Urothelium cell line (cell line): ENCODE results near the gene NPRL2.

ENCODE experiments used
- DNase-seq: peaks from one replicate; pipeline ENCODE4 v3.0.0; 2011; ENCODE audit warnings: low spot score, mixed read lengths
- FAIRE-seq: peaks from 2 replicates; lab custom pipeline; 2011; peaks lifted over from hg19 to GRCh38; lab: Jason Lieb, UNC

NPRL2 gene

DNA sequence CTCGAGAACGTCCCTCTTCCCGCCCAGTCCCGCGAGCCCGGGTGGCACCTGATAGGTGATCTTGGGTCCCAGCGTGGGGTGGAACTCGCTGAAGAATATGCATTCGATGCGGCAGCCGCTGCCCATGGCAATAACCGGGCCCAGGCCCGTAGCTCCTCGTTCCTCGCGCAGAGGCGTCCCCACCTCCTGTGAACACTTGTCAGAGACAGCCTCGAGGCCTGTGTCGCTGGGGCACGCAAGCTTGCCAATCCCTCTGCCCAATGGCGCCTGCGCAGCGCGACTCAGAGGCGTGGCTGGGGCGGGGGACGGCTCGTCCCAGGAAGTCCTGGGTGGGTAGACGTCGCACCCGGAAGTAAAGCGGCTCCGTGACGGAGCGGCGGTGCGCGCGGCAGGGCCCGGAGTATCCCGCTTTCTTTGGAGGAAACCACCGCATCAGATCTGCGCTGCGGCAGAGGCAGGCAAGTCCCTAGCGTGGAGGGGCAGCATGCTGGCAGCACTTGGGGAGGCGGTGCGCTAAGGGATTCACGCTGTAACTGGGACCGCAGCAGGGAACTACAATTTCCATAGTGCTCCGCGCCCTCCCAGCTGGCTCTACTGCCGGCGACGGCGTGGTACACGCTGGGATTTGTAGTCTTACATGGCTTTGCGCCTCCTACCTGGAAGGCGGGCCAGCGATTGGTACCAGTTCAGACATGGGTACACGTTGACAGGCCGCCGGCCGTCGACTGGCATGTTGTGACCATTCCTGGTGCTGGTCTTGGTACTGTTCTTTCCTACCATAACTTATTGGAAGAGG is at the start of gene NPRL2, which contains the start of gene CYB561D2:
Gene NPRL2 (minus strand): TSS at position 249 of the 796 bp plus-strand sequence. CDS start 123 bp downstream, at position 126.
Gene CYB561D2 (plus strand): TSS at position 336 of the 796 bp plus-strand sequence. CDS start 572 bp downstream, outside the sequence.
- DNase-seq (peak; percentile 98), FAIRE-seq (peak; percentile 97)

DNA sequence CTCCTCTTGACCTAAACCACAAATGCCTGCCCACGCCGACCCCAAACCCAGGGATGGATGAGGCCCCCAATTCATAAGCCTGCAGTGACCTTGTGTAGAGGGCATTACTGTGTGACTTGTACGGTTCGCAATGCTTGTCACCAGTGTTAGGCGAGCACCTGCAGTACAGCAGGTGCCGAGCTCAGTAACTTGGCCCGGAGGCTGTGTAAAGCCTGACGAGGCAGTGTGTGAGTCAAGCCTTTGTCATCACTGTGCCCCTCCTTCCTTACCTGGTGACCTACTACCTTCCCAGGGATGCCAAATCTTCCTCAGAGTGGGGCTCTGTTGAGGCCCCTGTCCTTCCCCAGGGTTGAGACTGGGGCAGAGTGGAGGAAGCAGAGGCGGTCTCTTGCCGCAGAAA is 45.9 kb upstream of the NPRL2 start:
- peak; percentile 23 for DNase-seq
- FAIRE-seq: no peak

DNA sequence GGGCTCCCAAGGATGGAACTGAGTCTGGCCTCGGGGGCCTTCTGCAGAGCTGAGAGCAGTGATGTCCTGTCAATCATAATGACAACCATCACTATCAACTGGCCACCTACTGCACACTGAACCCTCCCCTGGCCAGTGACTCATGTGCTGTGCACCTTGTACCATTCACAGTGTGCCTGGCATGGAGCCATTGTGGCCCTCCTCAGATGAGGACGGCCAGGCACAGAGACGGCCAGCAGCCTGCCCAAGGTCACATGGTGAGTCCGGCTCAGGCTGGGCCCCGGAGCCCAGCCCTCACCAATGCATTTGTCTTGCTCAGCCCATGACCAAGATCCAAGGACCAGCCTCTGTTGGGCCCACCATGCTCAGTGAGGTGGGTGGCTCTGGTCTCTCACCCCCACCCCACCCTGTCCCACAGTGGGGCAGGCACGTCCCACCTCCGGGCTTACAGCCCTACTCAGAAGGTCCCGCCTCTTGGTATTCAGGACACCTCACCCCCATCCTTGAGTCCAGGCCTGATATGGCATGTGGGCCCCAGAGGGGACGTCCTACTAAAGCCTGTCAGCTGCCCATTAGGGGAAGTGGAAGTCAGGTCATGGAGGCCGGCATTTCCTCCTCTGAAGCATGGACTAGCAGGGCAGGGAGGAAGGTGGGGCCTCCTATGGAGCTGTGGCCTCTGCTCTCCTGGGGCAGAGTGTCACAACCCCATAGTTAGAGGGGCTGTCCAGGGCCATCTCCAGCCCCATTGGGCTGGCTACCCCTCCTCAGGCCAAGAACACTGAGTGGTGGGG is 44.7 kb upstream of the NPRL2 start:
- FAIRE-seq (no peak), DNase-seq (no peak)

DNA sequence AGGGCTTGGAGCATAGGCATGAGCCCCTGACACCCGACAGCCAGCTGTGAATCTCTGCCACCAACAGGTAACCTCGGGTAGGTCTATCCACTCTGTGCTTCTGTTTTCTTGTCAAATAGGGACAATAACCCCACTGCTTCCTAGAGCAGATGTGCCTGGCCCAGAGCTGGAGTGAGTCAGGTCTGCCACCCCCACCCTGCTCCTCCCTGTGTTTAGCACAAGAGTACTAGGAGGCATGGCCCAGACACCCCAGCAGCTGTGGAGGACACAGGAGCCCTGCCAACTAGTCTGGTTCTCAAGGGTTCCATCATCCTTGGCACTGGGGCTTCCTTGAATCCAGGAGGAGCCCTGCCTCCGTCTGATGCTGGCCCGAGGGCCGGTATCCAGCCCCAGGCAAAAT is 42.5 kb upstream of the NPRL2 start:
- FAIRE-seq: no peak
- no peak for DNase-seq

DNA sequence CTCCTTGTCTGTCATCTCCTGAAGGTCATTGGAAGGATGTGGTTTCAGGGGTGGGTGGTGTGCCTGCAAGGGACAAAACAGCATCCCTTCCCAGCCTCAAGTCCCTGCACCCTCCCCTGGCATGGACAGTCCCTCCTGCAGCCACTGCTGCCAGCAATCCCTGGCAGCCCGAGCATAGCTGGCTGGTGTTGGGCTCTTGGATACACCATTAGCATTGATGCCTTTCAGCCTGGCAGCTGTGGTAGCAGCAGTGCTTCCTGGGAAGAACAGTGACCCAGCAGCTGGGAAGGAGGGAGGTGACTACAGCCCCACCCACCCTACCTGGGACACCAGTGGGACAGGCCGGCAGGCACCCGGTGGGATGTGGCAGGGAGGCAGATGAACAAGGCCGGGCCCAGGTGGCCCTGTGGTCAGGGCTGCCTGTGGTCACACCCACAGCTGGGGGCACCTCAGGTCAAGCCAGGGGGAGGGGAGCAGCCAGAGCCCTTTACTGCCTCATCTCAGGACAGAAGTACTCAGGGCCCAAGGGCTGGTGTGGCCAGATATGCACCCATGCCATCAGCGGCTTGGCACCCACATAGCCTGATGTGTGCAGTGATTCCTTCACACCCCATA is 41.6 kb upstream of the NPRL2 start:
- FAIRE-seq (no peak), DNase-seq (no peak)

DNA sequence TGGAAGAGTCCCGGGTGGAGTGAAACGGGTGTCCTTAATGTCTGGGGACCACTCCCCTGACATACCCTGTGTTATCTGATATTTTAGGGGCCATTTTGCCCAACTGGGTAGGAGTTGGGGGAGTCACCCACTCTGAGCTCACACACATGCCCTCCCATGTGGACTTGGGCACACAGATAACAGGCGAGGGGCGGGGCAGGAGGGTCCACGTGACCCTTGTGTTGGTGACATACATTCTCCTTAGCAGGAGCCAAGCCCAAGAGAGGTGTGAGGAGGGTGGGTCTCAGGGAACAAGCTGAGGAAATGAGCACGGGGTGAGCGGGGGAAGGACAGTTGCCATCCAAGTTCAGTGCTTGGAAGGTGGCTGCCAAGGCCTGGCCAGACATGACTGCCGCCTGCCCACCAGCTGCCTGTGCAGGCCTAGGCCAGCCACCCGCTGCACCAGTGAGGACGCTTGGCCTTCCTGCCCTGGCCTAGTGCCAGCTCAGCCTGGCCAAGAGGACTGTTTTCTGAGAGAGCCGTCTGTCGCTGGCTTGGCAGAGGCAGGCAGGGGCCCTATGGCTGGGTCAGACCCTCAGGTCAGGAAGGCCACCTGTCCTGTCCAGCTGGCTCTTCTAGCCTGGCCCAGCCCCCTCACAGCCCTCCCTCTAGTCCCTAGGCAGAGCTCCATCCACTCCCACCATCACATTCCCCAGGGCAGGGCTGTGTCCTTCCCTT is 40.1 kb upstream of the NPRL2 start:
- no peak for FAIRE-seq
- DNase-seq: no peak

DNA sequence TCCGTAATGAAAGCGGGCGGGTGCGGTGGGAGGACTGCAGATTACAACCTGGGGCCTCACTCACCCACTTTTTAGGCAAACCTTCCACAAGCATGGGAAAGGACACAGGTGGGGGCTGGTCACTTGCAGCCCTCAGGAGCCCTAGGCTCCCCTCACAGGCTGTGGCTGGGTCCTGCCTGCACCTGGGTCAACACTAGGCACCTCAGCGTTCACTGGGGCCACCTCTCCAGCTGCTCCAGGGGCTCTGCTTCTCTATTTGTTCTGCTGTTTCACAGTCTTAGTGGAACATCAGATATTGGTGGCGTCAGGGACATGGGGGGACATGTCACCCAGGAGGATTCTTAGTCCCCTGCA is 38.8 kb upstream of the NPRL2 start:
- FAIRE-seq (no peak), DNase-seq (no peak)

DNA sequence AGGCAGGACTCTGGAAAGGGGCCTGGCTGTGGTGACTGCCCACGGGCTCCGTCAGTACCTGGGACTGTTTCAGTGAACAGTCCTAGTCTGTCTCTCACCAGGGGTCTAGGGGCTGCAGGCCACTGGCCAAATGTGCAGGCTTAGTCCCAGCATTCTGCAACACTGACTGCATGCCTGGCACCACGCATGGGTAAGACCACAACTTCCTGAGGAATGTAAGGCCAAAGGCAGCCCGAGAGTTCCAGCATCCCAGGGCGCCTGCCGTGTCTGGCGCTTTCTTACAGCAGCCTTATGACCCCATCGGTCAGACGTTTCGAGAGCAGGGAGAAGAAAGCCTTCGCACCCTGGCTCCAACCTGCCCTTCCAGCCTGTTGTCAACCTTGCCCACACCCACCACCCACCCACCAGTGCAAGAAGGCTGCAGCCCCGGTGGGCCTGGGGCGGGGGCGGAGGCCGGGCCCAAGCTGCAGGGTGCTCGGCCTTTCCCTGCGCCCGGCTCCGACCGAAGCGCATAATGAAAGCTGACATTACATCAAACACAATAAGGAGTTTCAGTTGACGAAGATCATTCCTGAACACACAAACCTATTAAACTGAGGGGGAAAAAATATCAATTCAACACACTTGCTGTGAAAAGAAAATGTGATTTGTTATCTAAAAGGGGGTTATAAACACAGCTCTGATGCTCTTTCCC is 38.3 kb upstream of the NPRL2 start:
- DNase-seq: no peak
- FAIRE-seq: no peak

DNA sequence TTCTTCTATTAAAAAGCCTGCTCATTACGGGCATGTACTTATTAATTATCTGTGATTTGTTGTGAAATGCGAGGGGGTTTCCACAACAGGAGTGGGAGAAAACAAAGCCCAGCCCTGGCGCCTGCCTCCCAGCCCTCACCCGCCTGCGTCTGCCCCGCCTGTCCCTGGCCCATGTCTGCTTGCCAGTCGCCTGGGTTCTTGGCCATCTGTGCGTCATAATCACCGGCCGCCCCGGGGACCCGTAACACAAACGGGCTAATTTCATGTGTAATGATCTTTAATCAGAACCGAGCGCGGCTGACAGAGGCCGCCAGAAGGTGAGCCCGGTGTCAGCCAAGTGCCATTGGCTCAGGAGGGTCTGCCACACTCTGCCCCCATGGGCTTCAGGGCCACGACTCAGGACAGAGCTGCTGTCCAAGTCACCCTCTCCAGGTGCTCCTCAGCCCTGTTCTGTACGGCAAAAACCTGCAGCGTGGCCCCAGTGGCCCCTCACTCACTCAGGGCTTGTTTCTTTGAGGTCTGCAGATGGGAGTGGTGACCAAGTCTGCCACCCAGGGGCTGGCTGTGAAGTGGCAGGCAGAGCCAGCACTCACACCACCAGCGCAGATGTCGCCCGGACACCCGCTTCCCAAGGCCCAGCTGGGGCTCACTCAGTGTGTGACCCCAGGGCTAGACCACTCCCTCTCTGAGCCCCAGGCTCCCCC is 37.6 kb upstream of the NPRL2 start:
- peak; percentile 48 for DNase-seq
- no peak for FAIRE-seq

DNA sequence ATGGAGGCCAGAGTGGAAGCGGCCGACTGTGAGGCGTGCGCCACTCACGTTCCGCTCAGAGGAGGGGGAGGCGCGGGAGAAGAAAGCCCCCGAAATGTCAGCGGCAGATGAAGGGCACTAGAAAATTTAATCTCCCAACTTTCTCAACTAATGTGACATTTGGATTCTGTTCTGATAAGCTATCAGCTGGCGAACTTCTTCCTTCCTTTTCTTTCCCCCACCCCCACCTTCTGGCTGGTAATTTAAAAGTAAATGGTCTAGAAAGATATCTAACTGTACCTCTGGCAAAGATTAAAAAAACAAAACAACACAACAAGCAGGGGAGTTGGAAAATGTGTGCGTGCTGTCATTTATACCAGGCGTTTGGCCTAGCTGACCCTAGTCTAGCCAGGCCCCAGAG is 35.2 kb upstream of the NPRL2 start:
- DNase-seq: no peak
- no peak for FAIRE-seq

DNA sequence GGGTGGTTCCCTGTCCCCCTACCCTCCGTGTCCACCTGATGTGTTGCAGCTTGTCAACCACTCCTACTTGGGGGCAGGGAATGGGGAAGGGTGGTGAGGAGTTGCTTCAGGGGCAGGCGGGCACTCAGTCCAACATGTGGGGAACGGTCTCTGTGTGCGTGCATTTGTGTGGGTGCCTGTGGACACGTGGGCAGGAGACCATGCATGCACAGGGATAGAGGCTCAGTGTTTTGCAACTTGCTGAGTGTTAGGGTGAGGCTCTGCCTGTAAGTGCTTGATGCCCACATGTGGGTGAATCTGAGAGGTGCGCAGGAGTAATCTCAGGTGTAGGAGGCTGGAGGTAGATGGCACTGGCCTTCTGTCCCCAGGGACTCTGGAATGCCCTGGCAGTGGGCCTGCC is 33.2 kb upstream of the NPRL2 start:
- no peak for DNase-seq
- no peak for FAIRE-seq

DNA sequence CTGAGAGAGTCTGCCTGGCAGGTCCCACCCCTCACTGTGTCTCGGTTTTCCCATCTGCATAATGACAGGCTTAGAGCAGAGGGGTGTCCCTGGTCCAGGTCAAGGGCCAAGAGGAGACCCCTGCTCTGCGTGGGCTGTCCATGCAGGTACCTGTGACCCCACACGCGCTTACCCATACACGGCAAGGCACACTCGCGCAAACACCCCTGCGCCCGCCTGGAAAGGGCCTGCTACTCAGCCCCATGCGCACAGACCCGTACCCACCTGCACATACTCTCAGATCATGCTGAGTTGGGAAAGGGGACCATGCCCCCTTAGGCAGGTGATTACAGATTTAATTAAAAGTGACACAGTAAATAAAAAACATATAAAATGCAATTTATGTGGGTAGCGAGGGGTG is 32.1 kb upstream of the NPRL2 start:
- FAIRE-seq (no peak), DNase-seq (no peak)

DNA sequence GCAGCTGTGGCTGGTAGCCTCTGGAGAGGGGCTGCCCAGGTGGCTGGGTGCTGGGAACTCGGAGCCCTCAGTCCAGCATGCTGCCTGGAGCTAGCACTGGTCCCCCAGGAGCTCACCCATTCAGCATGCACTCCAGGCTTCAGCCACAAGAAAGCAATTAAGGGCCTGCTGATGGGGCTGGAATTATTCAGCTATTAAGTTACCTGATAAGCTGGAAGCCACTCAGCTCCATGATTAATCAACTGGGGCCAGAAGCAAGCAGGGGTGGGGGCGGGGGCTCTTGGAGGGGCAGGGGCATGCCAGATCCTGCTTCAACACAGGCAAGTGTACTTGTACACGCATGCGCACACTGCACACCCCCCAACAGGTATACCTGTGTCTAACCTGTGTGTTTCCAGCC is 30.8 kb upstream of the NPRL2 start:
- no peak for FAIRE-seq
- DNase-seq: no peak

DNA sequence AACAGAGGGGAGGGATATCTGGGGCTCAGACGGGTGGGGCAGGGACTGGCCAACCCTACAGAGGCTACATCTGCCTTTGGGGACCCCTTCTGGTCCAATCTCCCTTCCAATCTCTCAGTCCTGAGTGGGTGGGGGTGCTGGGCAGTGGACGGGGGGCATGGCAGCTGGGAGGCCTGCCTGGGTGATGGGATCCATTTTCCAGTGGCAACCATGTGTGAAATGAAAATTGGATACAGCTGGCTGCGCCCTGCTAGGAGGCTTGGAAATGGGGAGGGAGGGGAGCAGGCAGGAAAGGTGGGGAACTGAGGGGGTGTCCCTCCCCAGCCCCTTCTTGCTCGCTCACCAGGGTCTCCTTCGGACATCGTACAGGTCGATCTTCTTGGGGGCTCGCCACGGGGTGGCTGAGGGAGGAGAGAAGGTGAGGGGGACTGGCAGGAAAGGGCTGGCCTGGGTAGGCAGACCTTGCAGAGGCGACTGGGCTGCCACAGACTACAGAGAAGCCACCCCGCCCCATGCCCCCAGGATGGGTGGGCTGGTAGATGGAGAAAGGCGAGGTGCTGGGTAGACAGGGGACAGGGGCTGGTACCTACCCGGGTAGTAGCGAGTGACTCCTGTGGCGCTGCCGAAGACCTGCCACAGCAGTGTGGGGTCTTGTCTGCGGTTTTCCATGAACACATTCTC is 30.0 kb upstream of the NPRL2 start:
- DNase-seq (no peak), FAIRE-seq (no peak)

DNA sequence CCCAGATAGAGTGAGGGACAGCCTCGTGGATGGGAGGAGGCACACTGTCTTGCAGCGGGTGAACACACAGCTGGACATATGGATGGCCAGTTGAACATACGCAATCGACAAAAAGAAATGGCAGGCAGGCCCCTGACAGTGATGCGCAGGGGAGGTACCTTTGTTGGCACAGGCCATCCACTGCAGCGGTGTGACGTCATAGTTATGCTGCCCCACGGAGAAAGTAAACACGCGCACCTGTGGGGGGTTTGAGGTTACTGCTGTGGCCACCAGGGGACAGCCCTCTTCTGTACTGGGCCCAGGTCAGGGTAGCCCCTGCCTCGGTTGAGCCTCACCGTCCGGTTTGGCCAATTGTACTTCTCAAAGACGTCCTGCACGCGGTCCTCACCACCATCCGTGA is 28.2 kb upstream of the NPRL2 start:
- DNase-seq: no peak
- FAIRE-seq: peak; percentile 23

DNA sequence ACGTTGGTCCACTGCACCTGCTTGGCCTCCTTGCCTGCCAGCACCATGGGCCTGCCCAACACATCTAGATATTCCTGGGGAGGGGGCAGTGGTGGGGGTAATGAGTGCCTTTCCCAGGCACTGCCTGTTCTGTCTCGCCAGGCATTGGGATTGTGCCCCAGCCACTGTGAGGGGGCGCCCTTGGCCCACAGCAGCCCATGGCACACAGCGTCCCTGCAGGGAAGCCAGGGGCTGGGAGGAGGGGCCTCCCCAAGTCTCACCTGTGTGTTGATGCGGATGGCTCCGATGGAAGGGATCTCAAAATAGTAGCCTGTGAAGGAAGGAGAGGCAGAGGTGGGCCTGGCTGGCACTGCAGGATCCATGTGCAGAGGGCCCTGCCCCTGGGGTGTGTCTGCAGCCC is 27.4 kb upstream of the NPRL2 start:
- FAIRE-seq (no peak), DNase-seq (no peak)

DNA sequence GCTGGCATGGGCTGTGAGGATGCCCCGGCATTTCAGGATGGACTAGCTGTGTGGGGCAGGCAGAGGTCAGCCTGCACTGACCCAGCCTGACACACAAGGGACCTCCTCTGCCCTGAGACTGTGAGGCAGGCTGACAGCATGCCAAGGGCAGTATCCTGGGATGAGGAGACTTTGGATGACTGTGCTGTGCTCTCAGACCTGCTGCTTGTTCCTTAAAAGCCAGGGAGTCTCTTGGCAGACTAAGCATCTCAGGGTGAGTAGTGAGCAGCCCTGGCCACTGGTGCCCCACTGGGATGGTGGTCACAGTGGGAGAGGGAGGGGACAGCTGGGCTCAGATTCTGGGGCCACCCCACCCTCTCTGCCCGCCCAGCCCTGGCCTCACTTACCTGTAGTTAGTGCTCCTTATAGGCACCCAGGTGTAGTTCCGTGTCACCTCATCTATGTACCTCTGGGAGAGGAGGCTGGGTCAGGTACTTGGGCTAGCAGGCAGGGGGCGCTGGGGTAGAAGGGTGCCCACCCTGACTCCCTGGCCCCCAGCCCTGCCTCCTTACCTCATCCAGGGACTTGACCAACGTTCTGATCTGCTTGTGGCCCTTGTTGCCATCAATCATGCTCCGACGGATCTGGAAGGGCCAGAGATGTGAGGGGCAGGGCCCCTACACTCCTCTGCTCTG is 24.8 kb upstream of the NPRL2 start:
- FAIRE-seq (no peak), DNase-seq (no peak)

DNA sequence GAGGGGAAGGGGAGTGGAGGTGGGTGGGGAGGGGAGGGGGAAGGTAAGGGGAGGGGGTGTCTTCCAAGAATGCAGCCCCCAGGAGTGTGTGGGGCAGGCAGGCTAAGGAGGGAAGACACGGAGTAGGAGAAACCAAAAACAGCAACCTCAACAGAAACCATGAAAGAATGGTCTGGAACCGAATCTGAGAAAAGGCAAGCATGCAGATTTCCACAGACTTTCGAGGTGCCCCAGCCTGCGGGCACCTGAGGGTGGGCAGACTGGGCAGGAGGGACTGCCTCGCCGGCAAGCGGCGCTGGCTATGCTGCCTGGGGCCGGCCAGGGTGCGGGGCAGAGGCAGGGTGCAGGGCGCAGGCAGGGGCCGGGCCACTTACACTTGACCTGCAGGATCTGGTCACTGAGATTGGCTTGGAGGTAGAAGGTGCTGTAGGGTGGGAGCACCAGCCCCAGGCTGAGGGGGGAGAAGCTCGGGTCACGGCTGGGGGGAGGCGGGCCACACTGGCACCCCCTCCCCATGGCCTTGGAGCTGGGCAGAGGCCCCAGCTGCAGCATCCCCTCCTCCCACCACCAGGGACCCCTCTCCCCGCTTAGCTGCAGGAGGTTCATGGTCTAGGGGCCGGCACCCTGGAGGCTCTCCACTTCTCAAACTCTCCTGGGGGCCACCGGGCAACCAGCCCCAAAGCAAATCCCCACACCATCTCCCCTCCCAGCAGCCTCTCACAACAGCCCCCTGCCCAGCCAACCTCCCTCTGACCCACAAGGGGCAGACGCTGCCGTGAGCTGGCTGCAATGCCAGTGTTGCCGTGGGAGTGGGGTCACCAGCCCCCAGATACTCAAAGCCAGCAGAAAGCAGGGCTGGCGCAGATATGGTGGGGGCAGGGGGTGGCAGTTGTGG is 24.0 kb upstream of the NPRL2 start:
- no peak for DNase-seq

More for the DNA sequence above, 24.0 kb upstream of the NPRL2 start:
- FAIRE-seq: no peak
